Caco-2 (cell line): ENCODE measurements around the gene OGG1. TPM values are rescaled to one million over a fixed set of nuclear protein-coding genes. Genes with fewer than 3 reads are reported as not detected.

Experiments used
- BruUV-seq: library from RNA; stranded (reverse); fragments of 400-500 nt; replicated peaks from 2 replicates; lab custom pipeline; 2021; lab: Mats Ljungman, UMichigan
- CTCF ChIA-PET: fragments of 300-600 bp; sonication (Branson Sonifier 250); formaldehyde crosslinking; loops from one replicate; lab custom pipeline; 2022; ENCODE audit warnings: antibody characterized with exemption; lab: Charles Lee
- POLR2A ChIA-PET: fragments of 300-600 bp; sonication (Branson Sonifier 250); formaldehyde crosslinking; loops from one replicate; lab custom pipeline; 2022; ENCODE audit warnings: antibody characterized with exemption; lab: Charles Lee
- DNase-seq, 2 experiments: peaks; one replicate each; pipeline versions ENCODE4 v3.0.0 to v3.0.0-alpha.2; 2020 to 2022
- H3K27me3 ChIP-seq: replicated peaks from 2 replicates; pipeline ENCODE4 v1.6.0; 2011; ENCODE audit warnings: low read length; ENCODE audit not compliant: control insufficient read depth, insufficient read depth
- H3K36me3 ChIP-seq: 2 replicates; pipeline ENCODE4 v1.5.1; 2011; ENCODE audit warnings: low read length; ENCODE audit not compliant: control insufficient read depth, insufficient read depth
- H3K4me1 ChIP-seq: fragments of 250-450 bp; sonication (Bioruptor Pico); 2 replicates; pipeline ENCODE4 v1.5.1; 2020; ENCODE audit warnings: mild to moderate bottlenecking
- H3K4me3 ChIP-seq: 2 replicates; pipeline ENCODE4 v1.5.1; 2011; ENCODE audit warnings: low read depth, mild to moderate bottlenecking, control low read depth, low read length
- H3K9me3 ChIP-seq: fragments of 250-450 bp; sonication (Bioruptor Pico); 2 replicates; pipeline ENCODE4 v1.5.1; 2020; ENCODE audit warnings: mild to moderate bottlenecking, moderate library complexity
- H3K27ac Mint-ChIP-seq: one replicate; pipeline ENCODE4 v1.8.0; 2022; ENCODE audit warnings: mixed read lengths; ENCODE audit not compliant: unreplicated experiment
- H3K27me3 Mint-ChIP-seq: one replicate; pipeline ENCODE4 v1.8.0; 2022; ENCODE audit warnings: mixed read lengths; ENCODE audit not compliant: insufficient read depth, unreplicated experiment
- H3K36me3 Mint-ChIP-seq: one replicate; pipeline ENCODE4 v1.8.0; 2022; ENCODE audit warnings: mild to moderate bottlenecking, mixed read lengths; ENCODE audit not compliant: insufficient read depth, unreplicated experiment
- H3K4me1 Mint-ChIP-seq: one replicate; pipeline ENCODE4 v1.8.0; 2022; ENCODE audit warnings: low read depth, mixed read lengths; ENCODE audit not compliant: unreplicated experiment
- H3K4me3 Mint-ChIP-seq: one replicate; pipeline ENCODE4 v1.8.0; 2022; ENCODE audit warnings: mild to moderate bottlenecking, moderate library complexity, mixed read lengths; ENCODE audit not compliant: unreplicated experiment
- H3K9me3 Mint-ChIP-seq: one replicate; pipeline ENCODE4 v1.8.0; 2022; ENCODE audit warnings: mixed read lengths; ENCODE audit not compliant: unreplicated experiment
- intact Hi-C: fragments of 100-400 bp; cut with micrococcal nuclease; formaldehyde crosslinking; loops from one replicate; pipeline ENCODE4 v1.10.0; 2022; ENCODE audit not compliant: unreplicated experiment
- total RNA-seq: library from RNA; stranded (reverse); gene quantifications from 2 replicates; pipeline ENCODE4 v1.2.3, GENCODE V29; 2022
- TF ChIP-seq, protein P1 (sequence below), 2 experiments: fragments of 200-600 bp in 1 of 2; IDR thresholded peaks; 1 replicate in 1 of 2; 2 replicates in 1 of 2; pipeline versions ENCODE4 v1.5.1 to v1.8.0; 2011 to 2022; ENCODE audit warnings: antibody characterized with exemption in 1 of 2, control low read depth in 1 of 2, inconsistent platforms in 1 of 2, low read depth in 1 of 2, low read length in 1 of 2, mild to moderate bottlenecking in 1 of 2, moderate library complexity in 1 of 2; ENCODE audit not compliant: insufficient read depth in 1 of 2, severe bottlenecking in 1 of 2, unreplicated experiment in 1 of 2

The OGG1 gene
- total RNA-seq, 1 experiment from 2014 or later = 25.3 TPM

GRCh38 chr3:9701006-9701405 is 48.7 kb upstream of the OGG1 start:
- no peak overlapping the region for H3K4me3 Mint-ChIP-seq
- no peak for DNase-seq
- intact Hi-C loops = loop anchor here (10.0 kb wide), 1 partner anchor 196 kb away; no protein-coding TSS in a partner anchor
- Histone ChIP-seq H3K27me3 (no peaks in the 10 kb centered on the region; the same call in 1 of the 2 replicates), H3K4me1 (0 out of 2 replicates have a peak, but pooled peaks cover 5% of the 10 kb centered on the region), H3K36me3 (no peaks in the 10 kb centered on the region), H3K4me3 (no peak overlapping the region), H3K9me3 (no peaks in the 10 kb centered on the region)
- H3K27me3 Mint-ChIP-seq = peaks cover under 1% of the 10 kb centered on the region
- TF ChIP-seq, protein P1, sequence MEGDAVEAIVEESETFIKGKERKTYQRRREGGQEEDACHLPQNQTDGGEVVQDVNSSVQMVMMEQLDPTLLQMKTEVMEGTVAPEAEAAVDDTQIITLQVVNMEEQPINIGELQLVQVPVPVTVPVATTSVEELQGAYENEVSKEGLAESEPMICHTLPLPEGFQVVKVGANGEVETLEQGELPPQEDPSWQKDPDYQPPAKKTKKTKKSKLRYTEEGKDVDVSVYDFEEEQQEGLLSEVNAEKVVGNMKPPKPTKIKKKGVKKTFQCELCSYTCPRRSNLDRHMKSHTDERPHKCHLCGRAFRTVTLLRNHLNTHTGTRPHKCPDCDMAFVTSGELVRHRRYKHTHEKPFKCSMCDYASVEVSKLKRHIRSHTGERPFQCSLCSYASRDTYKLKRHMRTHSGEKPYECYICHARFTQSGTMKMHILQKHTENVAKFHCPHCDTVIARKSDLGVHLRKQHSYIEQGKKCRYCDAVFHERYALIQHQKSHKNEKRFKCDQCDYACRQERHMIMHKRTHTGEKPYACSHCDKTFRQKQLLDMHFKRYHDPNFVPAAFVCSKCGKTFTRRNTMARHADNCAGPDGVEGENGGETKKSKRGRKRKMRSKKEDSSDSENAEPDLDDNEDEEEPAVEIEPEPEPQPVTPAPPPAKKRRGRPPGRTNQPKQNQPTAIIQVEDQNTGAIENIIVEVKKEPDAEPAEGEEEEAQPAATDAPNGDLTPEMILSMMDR (IDR thresholded peaks at IDR 0.05; ENCODE audit: insufficient read depth in 1 of 2, low read depth in 1 of 2, low read length in 1 of 2, severe bottlenecking in 1 of 2, unreplicated experiment in 1 of 2) = no peak
- POLR2A ChIA-PET = interaction anchor here (0.6 kb wide), 1 partner anchor 30 kb away, joined by 3 read pairs; no protein-coding TSS in a partner anchor
- BruUV-seq = no TSS peak
- no peaks in the 10 kb centered on the region for H3K4me1 Mint-ChIP-seq
- no peak overlapping the region for H3K27ac Mint-ChIP-seq
- CTCF ChIA-PET = no interaction called here
- H3K36me3 Mint-ChIP-seq = peaks cover 9% of the 10 kb centered on the region
- no peaks in the 10 kb centered on the region for H3K9me3 Mint-ChIP-seq

- Histone ChIP-seq H3K4me3 (no peak overlapping the region), H3K4me1 (0 out of 2 replicates have a peak, but pooled peaks cover 5% of the 10 kb centered on the region), H3K36me3 (no peaks in the 10 kb centered on the region), H3K27me3 (no peaks in the 10 kb centered on the region; the same call in 1 of the 2 replicates), H3K9me3 (no peaks in the 10 kb centered on the region)
- peaks cover 7% of the 10 kb centered on the region for H3K27me3 Mint-ChIP-seq
- H3K27ac Mint-ChIP-seq = no peak overlapping the region
- no peak for DNase-seq
- H3K4me1 Mint-ChIP-seq = no peaks in the 10 kb centered on the region
- no peaks in the 10 kb centered on the region for H3K9me3 Mint-ChIP-seq
- TF ChIP-seq, protein P1 (IDR thresholded peaks at IDR 0.05; ENCODE audit: insufficient read depth in 1 of 2, low read depth in 1 of 2, low read length in 1 of 2, severe bottlenecking in 1 of 2, unreplicated experiment in 1 of 2) = no peak
- H3K36me3 Mint-ChIP-seq = peaks cover 9% of the 10 kb centered on the region
- no peak overlapping the region for H3K4me3 Mint-ChIP-seq
- intact Hi-C loops = loop anchor here (10.0 kb wide), 1 partner anchor 197 kb away; no protein-coding TSS in a partner anchor
- POLR2A ChIA-PET = interaction anchor here (0.6 kb wide), 1 partner anchor 29 kb away, joined by 3 read pairs; no protein-coding TSS in a partner anchor
- CTCF ChIA-PET = no interaction called here
- BruUV-seq = no TSS peak
Observed at GRCh38 chr3:9701711-9702110, 48.0 kb upstream of the OGG1 start.

GRCh38 chr3:9703240-9703639 is 46.5 kb upstream of the OGG1 start:
- BruUV-seq = no TSS peak
- Mint-ChIP-seq H3K36me3 (no peaks in the 10 kb centered on the region), H3K27me3 (peaks cover 13% of the 10 kb centered on the region), H3K4me3 (peak overlapping the region; percentile 78), H3K9me3 (no peaks in the 10 kb centered on the region), H3K27ac (no peak overlapping the region), H3K4me1 (no peaks in the 10 kb centered on the region)
- no peaks in the 10 kb centered on the region for H3K36me3 ChIP-seq
- CTCF ChIA-PET = no interaction called here
- H3K9me3 ChIP-seq = no peaks in the 10 kb centered on the region
- H3K4me1 ChIP-seq = 0 out of 2 replicates have a peak, but pooled peaks cover 5% of the 10 kb centered on the region
- TF ChIP-seq, protein P1 (IDR thresholded peaks at IDR 0.05; ENCODE audit: insufficient read depth in 1 of 2, low read depth in 1 of 2, low read length in 1 of 2, severe bottlenecking in 1 of 2, unreplicated experiment in 1 of 2) = no peak
- H3K27me3 ChIP-seq = no peaks in the 10 kb centered on the region; the same call in 1 of the 2 replicates
- DNase-seq = no peak
- H3K4me3 ChIP-seq = peak overlapping the region; percentile 53
- intact Hi-C loops = loop anchor here (10.0 kb wide), 1 partner anchor 198 kb away; no protein-coding TSS in a partner anchor
- POLR2A ChIA-PET = no interaction called here
